GM20431 (cell line): ENCODE results near the gene VPS51.
"Not testable (repeated sequence)": the region's sequence is repeated elsewhere in the genome, so short reads cannot be mapped to it uniquely, and the experiment has no call there.

Experiments
- in situ Hi-C: fragments of 300-500 bp; cut with MseI, MboI; formaldehyde crosslinking; loops from one replicate; pipeline ENCODE4 v1.15.0; 2020; ENCODE audit warnings: low sequenced_read_pairs; ENCODE audit not compliant: unreplicated experiment

The VPS51 gene

DNA sequence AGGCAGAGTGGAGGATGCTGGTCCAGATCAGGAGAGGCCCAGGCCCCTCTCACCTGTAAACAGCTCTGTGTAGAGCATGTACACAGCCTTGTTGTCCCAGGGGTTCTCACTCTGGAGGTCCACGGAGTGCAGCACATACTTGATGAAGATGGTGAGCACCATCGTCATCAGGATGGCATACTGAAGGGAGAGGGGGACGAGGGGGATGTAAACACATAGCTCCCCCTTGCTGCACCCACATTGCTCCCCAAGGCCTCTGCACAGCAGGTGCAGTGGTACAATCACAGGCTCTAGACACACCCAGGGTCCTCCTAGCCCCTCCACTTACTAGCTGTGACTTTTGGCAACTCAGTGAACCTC, 35.4 kb downstream of the VPS51 start:
- in situ Hi-C loops: no loop called here

- in situ Hi-C loops: no loop called here
Observed at GRCh38 chr11:65131895-65132237, 35.9 kb downstream of the VPS51 start.

DNA sequence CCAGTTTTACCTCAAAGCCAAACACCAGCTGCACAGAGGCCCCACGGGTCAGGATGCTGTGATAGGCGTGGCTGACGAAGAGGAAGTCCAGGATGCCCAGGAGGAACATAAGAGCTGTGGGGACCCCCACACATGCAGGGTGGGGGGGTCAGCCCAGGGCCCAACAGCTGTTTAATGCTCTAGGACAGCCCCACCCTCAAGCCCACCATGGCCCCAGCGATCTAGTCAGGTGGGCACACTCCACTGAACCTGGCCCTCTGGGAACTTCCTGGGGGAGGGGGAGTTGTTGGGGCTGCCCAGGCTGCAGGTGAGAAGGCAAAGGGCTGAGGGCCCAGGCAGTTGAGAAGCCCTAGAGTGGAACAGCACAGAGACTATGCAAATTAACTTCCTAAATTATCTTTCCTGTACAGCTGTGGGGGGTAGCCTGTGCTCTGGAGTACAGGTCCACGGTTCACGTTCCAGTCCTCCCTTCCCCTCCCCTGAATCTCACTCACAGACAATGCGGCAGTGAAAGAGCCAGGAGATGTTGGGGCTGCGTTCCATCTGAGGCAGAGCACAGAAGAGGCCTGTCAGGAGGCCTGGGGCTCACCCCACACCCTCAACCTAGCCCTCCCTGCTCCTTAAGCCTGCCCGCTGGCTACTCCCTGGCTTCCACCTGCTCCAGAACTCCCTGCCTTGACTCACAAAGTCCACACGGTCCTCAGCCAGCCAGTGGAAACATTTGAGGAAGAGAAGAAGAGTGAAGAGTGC, 36.4 kb downstream of the VPS51 start:
- in situ Hi-C loops: no loop called here

- in situ Hi-C loops: no loop called here
Observed at GRCh38 chr11:65132988-65133700, 37.1 kb downstream of the VPS51 start.

DNA sequence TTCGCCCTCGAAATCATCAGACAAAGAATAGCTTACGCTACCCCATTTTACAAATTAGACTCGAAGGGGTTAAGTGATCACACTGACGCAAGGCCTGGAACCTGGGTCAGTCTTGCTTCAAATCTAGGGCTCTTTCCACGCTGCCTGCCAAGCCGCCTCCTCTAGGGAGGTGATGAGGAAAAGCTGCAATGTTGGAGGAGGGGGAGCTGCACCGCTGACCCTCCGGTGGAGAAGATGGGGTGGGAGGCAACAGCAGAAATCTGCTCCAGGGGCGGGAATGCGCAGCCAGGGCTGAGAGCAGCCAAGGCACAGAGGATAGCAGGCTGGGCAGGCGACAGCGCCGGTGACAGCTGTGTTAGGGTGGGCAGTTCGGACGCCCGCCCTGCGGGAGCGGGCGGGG, 37.7 kb downstream of the VPS51 start:
- in situ Hi-C loops: no loop called here

DNA sequence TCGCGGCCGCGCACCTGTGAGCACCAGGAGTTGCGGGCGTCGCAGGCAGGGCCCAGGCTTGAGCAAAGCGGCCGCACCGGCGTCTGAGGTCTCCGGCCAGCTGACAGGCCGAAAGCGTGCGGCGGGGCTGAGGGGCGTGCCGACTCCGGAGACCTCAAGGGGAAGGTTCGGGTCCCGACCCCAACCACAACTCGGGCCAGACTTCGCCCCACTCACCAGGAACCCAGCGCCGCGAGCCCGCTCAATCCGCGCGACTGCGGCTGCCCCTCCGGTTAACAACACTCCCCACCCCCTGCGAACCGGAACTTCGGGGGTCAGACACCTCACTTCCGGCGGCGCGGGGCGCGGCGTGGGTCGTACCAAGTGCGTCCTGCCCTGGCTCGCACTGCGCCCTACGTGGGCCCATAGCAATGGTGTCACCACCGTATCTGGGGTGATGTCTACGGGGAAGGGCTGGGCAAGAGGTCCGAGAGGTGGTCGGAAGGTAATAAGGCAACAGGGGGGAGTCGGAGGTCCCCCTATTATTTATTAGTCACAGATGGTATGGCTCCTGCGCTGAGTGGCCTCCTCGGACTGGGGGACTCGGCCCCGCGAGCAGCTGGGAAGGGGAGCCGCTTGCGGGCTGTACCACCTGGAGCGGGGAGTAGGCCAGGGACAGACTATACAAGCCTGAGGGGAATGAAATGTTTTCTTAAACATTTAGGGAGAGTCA, 38.4 kb downstream of the VPS51 start, which contains the start of gene SYVN1:
SYVN1 (minus strand) TSS at position 280 of the 712 bp plus-strand sequence. CDS start 918 bp downstream, outside the sequence.
- in situ Hi-C loops: no loop called here

DNA sequence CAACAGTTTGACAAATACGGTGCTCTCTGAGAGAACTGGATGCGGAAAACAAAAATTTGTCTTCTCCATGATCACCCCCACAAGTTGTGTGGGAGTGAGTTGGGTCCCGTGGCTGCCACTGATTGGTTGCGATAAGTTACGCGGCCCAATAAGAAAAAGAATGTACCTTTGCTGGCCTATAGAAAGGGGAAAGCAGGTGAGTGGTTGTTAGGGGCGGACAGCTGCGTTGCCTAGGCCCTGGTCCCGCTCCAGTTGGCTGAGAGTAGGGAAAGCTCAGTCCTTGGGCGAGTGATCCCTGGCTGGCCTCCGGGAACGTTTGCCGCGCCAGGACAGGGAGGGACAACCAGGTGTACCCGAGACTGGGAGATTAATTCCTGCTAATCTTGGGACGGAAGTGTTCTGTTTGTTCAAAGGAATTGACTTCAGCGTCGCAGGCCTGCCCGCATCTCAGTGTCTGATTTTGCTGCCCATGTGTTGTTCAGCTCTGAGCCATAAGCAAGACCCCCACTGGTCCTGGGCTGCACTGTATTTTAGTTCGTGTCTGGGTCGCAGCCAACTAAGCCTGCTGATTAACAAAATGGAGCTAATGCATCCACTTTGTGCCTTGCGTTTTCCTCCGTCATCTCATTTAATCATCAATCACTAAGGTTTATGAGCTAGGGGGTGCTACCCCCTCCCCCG, 39.1 kb downstream of the VPS51 start:
- in situ Hi-C loops: no loop called here

DNA sequence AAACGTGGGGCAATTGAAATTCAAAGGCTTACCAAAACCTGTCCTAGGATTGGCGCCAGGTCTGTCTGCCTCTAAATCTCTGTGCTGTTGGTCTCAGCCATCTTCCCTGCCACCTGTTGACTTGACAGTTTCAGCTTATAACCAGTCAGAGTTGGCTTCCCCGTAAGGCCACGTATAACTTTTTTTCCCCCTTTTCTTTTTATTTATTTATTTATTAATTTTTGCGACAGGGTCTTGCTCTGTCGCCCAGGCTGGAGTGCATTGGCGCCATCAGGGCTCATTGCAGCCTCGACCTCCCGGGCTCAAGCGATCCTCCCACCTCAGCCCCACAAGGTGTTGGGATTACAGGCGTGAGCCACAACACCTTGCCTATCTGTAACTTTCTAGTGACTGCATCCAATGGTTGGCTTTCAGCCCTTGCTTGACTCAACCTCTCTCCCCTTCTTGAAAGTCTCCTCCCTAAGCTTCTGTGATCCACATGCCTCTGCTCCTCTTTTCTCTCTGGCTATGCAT, 39.7 kb downstream of the VPS51 start:
- in situ Hi-C loops: no loop called here

- in situ Hi-C loops: no loop called here
Observed at GRCh38 chr11:65136515-65137096, 40.6 kb downstream of the VPS51 start.

GRCh38 chr11:65141896-65142494, 46.0 kb downstream of the VPS51 start:
- in situ Hi-C loops: no loop called here

GRCh38 chr11:65147352-65148075, 51.5 kb downstream of the VPS51 start:
- in situ Hi-C loops: no loop called here

- in situ Hi-C loops: no loop called here
Observed at GRCh38 chr11:65148657-65149056, 52.6 kb downstream of the VPS51 start.

GRCh38 chr11:65150131-65150508, 54.1 kb downstream of the VPS51 start:
- in situ Hi-C loops: not testable (repeated sequence)

DNA sequence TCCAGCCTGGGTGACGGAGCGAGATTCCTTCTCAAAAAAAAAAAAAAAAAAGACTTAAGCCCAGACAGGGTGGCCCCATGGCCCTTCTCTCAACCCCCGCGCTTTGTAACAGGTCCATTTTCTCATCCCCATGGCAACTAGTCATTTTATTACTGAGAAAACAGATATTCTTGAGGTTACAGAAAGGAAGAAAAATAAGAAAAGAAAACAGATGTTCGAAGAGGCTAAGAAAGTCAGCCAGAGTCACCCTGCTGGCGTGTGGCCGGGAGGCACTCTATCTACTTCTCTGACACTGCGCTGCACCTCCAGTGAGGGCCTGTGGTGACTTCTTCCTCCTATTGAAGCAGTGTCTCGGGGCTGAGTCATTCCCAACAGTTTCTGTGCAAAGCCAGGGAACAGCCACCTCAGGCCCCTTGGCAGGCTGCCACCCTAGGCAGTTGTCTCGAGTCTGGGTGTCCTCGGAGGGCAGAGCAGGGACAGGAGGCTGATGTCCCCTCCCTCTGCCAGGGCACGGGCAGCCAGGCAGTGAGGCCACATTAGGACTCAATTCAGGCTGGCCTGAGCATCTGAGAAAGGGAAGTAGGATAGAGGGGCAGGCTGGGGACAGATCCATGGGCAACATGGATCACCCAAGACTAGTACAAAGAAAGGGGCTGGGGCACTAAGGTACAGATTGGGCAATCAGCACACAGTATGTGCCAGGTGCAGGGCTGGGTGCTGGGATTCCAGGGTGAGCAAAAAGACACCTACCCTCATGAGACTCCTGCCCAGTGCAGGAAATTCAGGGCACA, 54.7 kb downstream of the VPS51 start:
- in situ Hi-C loops: no loop called here

DNA sequence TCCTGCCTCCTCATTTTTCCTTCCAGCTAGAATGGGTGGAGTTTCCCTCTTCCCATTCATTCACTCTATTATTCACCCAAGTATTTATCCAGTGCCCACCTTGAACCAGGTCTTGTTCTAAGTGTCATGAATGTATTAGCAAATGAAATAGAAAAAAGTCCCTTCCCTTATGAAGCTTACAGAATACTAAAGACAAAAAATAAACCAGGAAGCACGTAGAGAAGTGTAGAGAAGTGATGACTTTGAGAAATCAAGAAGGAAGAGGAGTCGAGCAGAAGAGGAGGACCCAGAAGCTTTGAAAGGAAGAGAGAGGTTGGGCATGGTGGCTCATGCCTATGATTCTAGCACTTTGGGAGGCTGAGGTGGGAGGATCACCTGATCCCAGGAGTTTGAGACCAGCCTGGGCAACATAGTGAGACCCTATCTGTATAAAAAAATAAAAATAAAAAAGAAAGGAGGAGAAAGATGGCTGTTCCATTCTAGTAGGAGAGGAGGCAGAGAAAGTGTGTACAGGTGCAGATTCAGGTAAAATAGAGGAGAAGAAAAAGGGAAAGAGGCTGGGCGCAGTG, 55.4 kb downstream of the VPS51 start:
- in situ Hi-C loops: no loop called here

GRCh38 chr11:65152122-65152521, 56.1 kb downstream of the VPS51 start:
- in situ Hi-C loops: no loop called here

- in situ Hi-C loops: no loop called here
Observed at GRCh38 chr11:65156256-65156655, 60.2 kb downstream of the VPS51 start.

GRCh38 chr11:65156926-65157325, 60.9 kb downstream of the VPS51 start:
- in situ Hi-C loops: no loop called here
